Mucosa of rectum (tissue), 2 donors: Measurements from ENCODE around the gene KLHDC4.

ENCODE experiments used
- H3K27ac ChIP-seq, 2 donors: one replicate each; pipeline ENCODE4 v1.7.0; 2013; ENCODE audit warnings: inconsistent platforms in 2 of 2, low read depth in 2 of 2, low read length in 2 of 2
- H3K27me3 ChIP-seq, 2 donors: one replicate each; pipeline ENCODE4 v1.7.0; 2013; ENCODE audit warnings: low read length in 2 of 2; ENCODE audit not compliant: control insufficient read depth in 2 of 2, insufficient read depth in 2 of 2
- H3K36me3 ChIP-seq, 2 donors: one replicate each; pipeline ENCODE4 v1.7.0; 2013; ENCODE audit warnings: low read length in 2 of 2; ENCODE audit not compliant: control insufficient read depth in 2 of 2, insufficient read depth in 2 of 2
- H3K4me1 ChIP-seq, 2 donors: one replicate each; pipeline ENCODE4 v1.7.0; 2013; ENCODE audit warnings: low read length in 2 of 2, mild to moderate bottlenecking in 1 of 2; ENCODE audit not compliant: control insufficient read depth in 2 of 2, insufficient read depth in 2 of 2
- H3K4me3 ChIP-seq, 2 donors: one replicate each; pipeline ENCODE4 v1.7.0; 2013; ENCODE audit warnings: low read length in 2 of 2
- H3K9ac ChIP-seq, 2 donors: one replicate each; pipeline ENCODE4 v1.7.0; 2013; ENCODE audit warnings: low read length in 2 of 2, low read depth in 1 of 2, mild to moderate bottlenecking in 1 of 2
- H3K9me3 ChIP-seq, 2 donors: one replicate each; pipeline ENCODE4 v1.7.0; 2013; ENCODE audit warnings: low read length in 2 of 2; ENCODE audit not compliant: control insufficient read depth in 2 of 2
- donor health status: healthy.
- donor health status: Normal muscosa, but diverticular disease.

Gene KLHDC4

DNA sequence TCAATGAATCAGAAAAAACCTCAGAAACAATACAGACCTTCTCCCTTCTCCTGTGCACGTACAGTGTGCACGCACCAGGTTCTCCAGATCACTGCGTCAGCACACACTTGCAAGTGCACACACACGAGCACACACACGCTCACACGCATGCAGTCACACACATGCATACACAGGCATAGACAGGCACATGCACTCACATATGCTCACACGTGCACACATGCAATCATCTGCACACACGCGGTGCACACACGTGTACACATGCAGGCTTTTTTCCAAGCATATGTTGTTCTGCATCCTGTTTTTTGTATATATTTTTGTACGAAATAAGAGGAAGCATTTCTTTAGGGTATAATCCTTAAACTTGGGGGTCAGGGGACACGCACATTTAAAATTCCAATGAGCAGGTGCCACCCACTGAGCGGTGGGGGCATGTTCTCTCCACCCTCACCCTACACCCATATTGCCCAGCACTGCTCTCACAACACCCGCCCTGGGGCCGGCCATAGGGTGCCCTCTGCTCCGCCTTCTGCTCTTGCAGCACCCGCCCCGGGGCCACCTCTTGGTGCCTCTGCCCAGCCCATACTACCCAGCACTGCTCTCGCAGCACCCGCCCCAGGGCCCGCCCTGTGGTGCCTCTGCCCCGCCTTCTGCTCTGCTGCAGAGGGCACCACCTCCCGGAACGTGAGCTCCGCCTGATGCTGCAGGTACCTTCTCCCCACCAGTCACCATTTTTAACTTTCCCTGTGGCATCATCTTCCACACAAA is 20.9 kb downstream of the KLHDC4 start:
- H3K36me3 ChIP-seq: peaks cover 58 to 59% of the 10 kb centered on the region in 2 donors
- H3K9me3 ChIP-seq: no peaks in the 10 kb centered on the region
- H3K4me3 ChIP-seq: no peak overlapping the region
- no peaks in the 10 kb centered on the region for H3K4me1 ChIP-seq
- no peaks in the 10 kb centered on the region for H3K27me3 ChIP-seq
- H3K9ac ChIP-seq: no peak overlapping the region
- no peak overlapping the region for H3K27ac ChIP-seq

DNA sequence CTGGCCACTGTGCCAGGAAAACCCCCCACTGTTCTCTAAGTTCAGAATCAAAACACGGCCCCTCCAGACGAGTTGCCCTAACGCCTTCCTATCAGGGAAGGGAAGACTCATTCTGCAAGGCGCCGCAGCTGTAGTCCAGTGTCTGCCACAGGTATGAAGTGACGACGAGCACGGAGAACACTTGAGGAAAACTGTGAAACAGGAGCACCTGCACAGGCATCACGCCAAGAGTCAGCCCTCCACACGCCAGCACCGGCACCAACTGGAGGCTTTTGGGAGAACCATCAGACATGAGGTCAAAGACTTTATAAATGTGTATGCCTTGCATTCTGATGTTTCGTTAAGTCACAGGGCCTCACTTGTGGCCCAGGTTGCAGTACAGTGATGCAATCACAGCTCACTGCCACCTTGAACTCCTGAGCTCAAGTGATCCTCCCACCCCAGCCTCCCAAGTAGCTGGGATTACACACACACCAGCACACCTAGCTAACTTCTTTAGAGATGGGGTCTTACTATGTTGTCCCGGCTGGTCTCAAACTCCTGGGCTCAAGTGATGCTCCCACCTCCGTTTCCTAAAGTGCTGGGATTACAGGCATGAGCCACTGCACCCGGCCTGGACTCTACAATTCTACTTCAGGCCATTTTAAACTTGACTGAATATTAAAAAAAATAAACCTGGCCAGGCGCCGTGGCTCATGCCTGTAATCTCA is 22.9 kb downstream of the KLHDC4 start:
- Histone ChIP-seq H3K36me3 (peaks cover 45 to 48% of the 10 kb centered on the region in 2 donors), H3K9ac (no peak overlapping the region), H3K4me1 (no peaks in the 10 kb centered on the region), H3K27me3 (no peaks in the 10 kb centered on the region), H3K27ac (no peak overlapping the region), H3K9me3 (no peaks in the 10 kb centered on the region), H3K4me3 (no peak overlapping the region)

DNA sequence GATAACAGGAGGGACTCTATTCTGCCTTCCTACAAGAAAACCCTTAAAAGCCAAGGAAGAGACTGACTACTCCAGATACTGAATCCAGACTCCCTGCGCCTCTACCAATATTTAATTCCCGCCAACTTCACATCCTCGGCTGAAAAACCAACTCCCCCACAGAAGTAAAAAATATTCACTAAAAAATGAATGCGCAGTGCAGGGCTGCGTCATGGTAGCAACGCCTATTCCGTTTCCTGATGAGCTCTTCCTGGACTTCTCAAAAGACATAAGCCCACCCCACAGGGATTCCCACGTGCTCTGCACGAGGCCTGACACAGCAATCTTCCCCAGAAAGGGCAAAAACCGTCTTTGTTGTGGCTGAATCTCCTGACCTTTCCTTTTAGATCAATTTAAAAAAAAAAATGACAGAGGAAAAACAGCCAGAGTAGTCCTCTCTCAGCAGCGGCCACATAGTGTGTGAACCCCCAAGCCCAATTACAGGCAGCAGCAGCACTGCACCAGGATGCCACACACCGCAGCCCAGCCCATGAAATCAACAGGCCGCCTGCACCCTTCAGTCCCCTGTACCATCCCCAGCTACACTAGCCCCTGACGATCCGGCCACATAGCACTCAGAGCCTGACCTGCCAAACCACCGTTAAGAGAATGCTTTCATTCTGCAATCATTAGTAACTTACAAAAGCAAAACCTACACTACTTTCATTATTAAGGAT is 23.9 kb downstream of the KLHDC4 start:
- Histone ChIP-seq H3K27me3 (no peaks in the 10 kb centered on the region), H3K27ac (no peak overlapping the region), H3K4me3 (no peak overlapping the region), H3K9me3 (no peaks in the 10 kb centered on the region), H3K4me1 (no peaks in the 10 kb centered on the region), H3K9ac (no peak overlapping the region), H3K36me3 (peaks cover 34 to 39% of the 10 kb centered on the region in 2 donors)

DNA sequence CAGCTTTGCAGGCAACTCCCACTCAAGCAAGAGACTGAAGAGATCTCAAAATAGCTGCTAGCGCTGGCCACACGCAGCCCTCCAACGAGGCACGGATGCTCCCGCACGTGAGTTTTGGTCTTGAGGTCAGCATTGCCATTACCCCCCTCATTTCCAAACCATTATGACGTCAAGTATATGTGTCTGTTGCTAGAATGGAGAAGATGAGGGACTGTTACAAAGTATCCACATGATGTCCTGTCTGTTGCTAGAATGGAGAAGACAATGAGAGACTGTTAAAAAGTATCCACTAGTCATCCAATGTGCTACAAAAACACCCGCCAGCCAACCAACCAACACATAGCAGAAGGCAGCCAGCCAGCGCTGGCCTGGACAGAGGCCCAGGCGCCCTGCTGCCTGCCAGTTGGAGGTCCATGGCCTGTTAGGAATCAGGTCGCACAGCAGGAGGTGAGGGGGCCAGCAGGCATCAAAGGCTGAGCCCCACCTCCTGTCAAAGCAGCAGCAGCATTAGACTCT is 24.8 kb downstream of the KLHDC4 start:
- H3K36me3 ChIP-seq: peaks cover 32 to 34% of the 10 kb centered on the region in 2 donors
- no peaks in the 10 kb centered on the region for H3K9me3 ChIP-seq
- H3K4me3 ChIP-seq: no peak overlapping the region
- no peaks in the 10 kb centered on the region for H3K27me3 ChIP-seq
- H3K4me1 ChIP-seq: no peaks in the 10 kb centered on the region
- no peak overlapping the region for H3K9ac ChIP-seq
- no peak overlapping the region for H3K27ac ChIP-seq

DNA sequence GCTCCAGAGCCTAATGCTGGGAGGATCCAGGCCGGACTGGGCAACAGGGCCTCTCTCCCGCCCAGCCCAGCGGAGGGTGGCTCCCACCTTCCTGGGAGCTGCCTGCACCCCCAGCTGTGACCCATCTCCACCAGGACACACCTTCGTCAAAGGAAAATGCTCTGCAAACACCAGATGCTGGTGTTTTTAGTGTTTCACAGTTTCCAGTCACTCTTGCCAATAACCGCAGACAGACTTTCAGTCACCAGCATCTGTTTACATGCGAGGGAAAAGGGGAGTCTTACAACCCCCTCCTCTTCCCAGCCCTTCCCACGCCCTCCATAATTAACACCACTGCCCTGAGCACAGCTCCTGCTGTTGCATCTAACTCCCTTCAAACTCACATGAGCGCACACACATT is 25.3 kb downstream of the KLHDC4 start:
- Histone ChIP-seq H3K27me3 (no peaks in the 10 kb centered on the region), H3K27ac (no peak overlapping the region), H3K36me3 (peaks cover 30 to 32% of the 10 kb centered on the region in 2 donors), H3K9me3 (no peaks in the 10 kb centered on the region), H3K4me3 (no peak overlapping the region), H3K4me1 (no peaks in the 10 kb centered on the region), H3K9ac (no peak overlapping the region)

DNA sequence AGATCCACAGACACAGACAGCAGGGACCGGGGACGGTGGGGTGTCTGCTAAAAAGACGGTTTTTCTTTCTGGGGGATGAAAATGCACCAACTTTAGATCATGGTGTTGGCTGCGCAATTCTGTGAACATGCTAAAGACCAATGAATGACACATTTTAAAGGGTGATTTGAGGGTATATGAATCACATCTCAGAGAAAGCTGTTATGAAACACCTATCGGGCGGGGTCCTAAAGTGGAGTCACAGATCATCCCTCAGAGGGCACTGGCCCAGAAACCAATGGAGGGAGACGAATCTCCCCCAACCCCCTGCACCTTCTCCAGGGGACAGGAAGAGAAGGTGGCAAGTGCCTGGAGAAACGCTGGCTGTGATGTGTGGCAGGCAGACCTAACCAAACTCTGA is 26.0 kb downstream of the KLHDC4 start:
- Histone ChIP-seq H3K9ac (no peak overlapping the region), H3K27me3 (no peaks in the 10 kb centered on the region), H3K4me1 (no peaks in the 10 kb centered on the region), H3K4me3 (no peak overlapping the region), H3K9me3 (no peaks in the 10 kb centered on the region), H3K27ac (no peak overlapping the region), H3K36me3 (peaks cover 26 to 29% of the 10 kb centered on the region in 2 donors)

DNA sequence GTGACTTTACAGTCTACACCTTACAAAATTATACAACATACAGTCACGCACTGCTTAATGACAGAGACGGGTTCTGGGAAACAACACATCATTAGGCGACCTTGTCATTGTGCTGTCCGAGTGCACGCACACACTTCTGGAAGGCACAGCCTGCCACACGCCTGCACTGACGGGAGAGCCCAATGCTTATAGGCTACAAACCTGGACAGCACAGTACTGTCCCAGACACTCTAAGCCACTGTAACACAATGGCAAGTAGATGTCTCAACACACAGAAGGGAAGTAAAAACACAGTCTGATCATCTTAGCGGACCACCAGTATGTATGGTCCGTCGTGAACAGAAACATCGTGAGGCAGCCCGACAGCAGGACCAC is 29.8 kb downstream of the KLHDC4 start:
- Histone ChIP-seq H3K9ac (no peak overlapping the region), H3K36me3 (peaks cover 15 to 26% of the 10 kb centered on the region in 2 donors), H3K27ac (no peak overlapping the region)

DNA sequence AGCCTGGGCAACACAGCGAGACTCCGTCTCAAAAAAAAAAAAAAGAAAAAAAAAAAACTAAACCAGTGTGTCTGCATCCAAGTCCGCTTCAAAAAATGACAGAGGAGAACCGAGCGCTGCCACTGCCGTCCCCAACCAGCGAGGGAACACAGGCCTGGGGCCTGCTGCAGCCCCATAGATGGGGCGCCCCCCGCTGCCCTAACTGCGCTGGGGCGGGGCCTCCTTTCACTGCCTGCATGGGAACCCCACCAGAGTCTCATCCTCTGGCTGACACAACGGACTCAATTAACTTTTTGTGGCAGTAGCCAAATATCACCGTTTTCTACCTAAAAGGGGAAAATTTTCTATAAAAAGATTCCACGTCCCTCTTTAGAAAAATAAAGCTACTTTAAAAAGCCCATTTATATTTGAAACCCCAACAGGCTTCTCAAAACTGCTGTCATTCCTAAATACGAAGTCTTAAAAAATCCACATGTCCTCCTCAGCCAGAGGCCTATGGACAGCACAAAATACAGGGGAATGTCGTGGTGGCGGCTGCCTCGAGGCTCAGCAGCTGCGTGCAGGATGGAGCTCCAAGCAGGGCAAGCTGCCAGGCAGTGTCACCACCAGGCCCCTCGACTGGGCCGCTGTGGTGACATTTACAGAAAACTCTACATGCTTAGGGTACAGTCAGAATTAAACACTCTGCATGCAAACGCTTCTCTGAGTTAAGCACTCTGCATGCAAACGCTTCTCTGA is 30.3 kb downstream of the KLHDC4 start:
- Histone ChIP-seq H3K4me3 (no peak overlapping the region), H3K27me3 (no peaks in the 10 kb centered on the region), H3K9ac (no peak overlapping the region), H3K36me3 (peaks cover 13 to 20% of the 10 kb centered on the region in 2 donors), H3K27ac (no peak overlapping the region), H3K4me1 (no peaks in the 10 kb centered on the region), H3K9me3 (no peaks in the 10 kb centered on the region)

More for the DNA sequence above, 29.8 kb downstream of the KLHDC4 start:
- Histone ChIP-seq H3K4me1 (no peaks in the 10 kb centered on the region), H3K4me3 (no peak overlapping the region), H3K27me3 (no peaks in the 10 kb centered on the region), H3K9me3 (no peaks in the 10 kb centered on the region)

DNA sequence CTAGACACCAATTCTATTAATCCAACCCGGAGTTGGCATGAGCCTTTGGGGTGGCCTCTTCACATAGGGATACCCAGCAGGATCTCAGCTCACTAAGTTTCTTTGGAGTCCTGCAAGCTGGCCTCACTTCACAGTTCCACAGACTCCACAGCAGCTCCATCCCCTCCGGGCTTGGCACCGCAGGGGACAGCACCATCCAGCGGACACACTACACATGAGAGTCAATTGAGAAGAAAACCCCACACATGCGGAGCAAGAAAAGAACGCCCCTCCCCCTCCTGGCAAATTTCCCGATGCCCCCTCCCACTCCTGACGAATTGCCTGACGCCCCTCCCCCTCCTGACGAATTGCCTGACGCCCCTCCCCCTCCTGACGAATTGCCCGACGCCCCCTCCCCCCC is 31.1 kb downstream of the KLHDC4 start:
- Histone ChIP-seq H3K9ac (no peak overlapping the region), H3K27ac (no peak overlapping the region), H3K4me3 (no peak overlapping the region), H3K27me3 (no peaks in the 10 kb centered on the region), H3K4me1 (no peaks in the 10 kb centered on the region), H3K36me3 (peaks cover 14 to 23% of the 10 kb centered on the region in 2 donors), H3K9me3 (no peaks in the 10 kb centered on the region)
